ENCODE data around the gene STON2. TPM values are rescaled to one million over a fixed set of nuclear protein-coding genes. Genes with fewer than 3 reads are reported as not detected.

The STON2 gene
- polyA plus RNA-seq, 3 donors from 2014 or later = 0.16 TPM; not detected in 2

GRCh38 chr14:81329640-81330381, 70.3 kb downstream of the STON2 start:
- Mint-ChIP-seq H3K4me3 (no peak overlapping the region), H3K36me3 (no peaks in the 10 kb centered on the region), H3K4me1 (no peaks in the 10 kb centered on the region), H3K27me3 (ENCODE audit: low read depth in 3 of 3) (peaks cover 0 to 3% (median 0%) of the 10 kb centered on the region in 3 donors), H3K9me3 (no peaks in the 10 kb centered on the region), H3K27ac (no peak overlapping the region)
- no peak for DNase-seq

- no peaks in the 10 kb centered on the region for H3K4me1 Mint-ChIP-seq
- no peaks in the 10 kb centered on the region for H3K36me3 Mint-ChIP-seq
Observed at GRCh38 chr14:81326451-81326850, 73.7 kb downstream of the STON2 start.

GRCh38 chr14:81324011-81324410, 76.1 kb downstream of the STON2 start:
- Mint-ChIP-seq H3K9me3 (no peaks in the 10 kb centered on the region), H3K36me3 (no peaks in the 10 kb centered on the region), H3K27ac (no peak overlapping the region), H3K27me3 (ENCODE audit: low read depth in 3 of 3) (peaks cover 0 to 2% (median 0%) of the 10 kb centered on the region in 3 donors), H3K4me1 (no peaks in the 10 kb centered on the region), H3K4me3 (no peak overlapping the region)
- no peak for DNase-seq

More at GRCh38 chr14:81326451-81326850, 73.7 kb downstream of the STON2 start:
- Mint-ChIP-seq H3K4me3 (no peak overlapping the region), H3K9me3 (no peaks in the 10 kb centered on the region), H3K27me3 (ENCODE audit: low read depth in 3 of 3) (peaks cover 0 to 2% (median 2%) of the 10 kb centered on the region in 3 donors), H3K27ac (no peak overlapping the region)
- no peak for DNase-seq

- peaks cover 0 to 2% (median 0%) of the 10 kb centered on the region in 3 donors for H3K27me3 Mint-ChIP-seq (ENCODE audit: low read depth in 3 of 3)
- H3K4me3 Mint-ChIP-seq = no peak overlapping the region
- DNase-seq = no peak
- no peaks in the 10 kb centered on the region for H3K9me3 Mint-ChIP-seq
- H3K27ac Mint-ChIP-seq = no peak overlapping the region
- H3K4me1 Mint-ChIP-seq = no peaks in the 10 kb centered on the region
- H3K36me3 Mint-ChIP-seq = no peaks in the 10 kb centered on the region
Observed at GRCh38 chr14:81323093-81323492, 77.0 kb downstream of the STON2 start.

- Mint-ChIP-seq H3K27ac (no peak overlapping the region), H3K27me3 (ENCODE audit: low read depth in 3 of 3) (peaks cover 0 to 2% (median 0%) of the 10 kb centered on the region in 3 donors), H3K9me3 (no peaks in the 10 kb centered on the region), H3K36me3 (no peaks in the 10 kb centered on the region), H3K4me3 (no peak overlapping the region), H3K4me1 (no peaks in the 10 kb centered on the region)
- DNase-seq = no peak
Observed at GRCh38 chr14:81319946-81320345, 80.2 kb downstream of the STON2 start.

GRCh38 chr14:81319314-81319713, 80.8 kb downstream of the STON2 start:
- Mint-ChIP-seq H3K4me3 (no peak overlapping the region), H3K36me3 (no peaks in the 10 kb centered on the region), H3K27ac (no peak overlapping the region), H3K27me3 (ENCODE audit: low read depth in 3 of 3) (peaks cover 0 to 2% (median 0%) of the 10 kb centered on the region in 3 donors), H3K4me1 (no peaks in the 10 kb centered on the region), H3K9me3 (no peaks in the 10 kb centered on the region)
- DNase-seq = no peak

- Mint-ChIP-seq H3K36me3 (no peaks in the 10 kb centered on the region), H3K4me3 (no peak overlapping the region), H3K4me1 (no peaks in the 10 kb centered on the region), H3K27me3 (ENCODE audit: low read depth in 3 of 3) (peaks cover 0 to 4% (median 2%) of the 10 kb centered on the region in 3 donors), H3K9me3 (no peaks in the 10 kb centered on the region), H3K27ac (no peak overlapping the region)
- DNase-seq = no peak
Observed at GRCh38 chr14:81315341-81315740, 84.8 kb downstream of the STON2 start.

GRCh38 chr14:81314443-81315175, 85.5 kb downstream of the STON2 start:
- Mint-ChIP-seq H3K4me3 (no peak overlapping the region), H3K36me3 (no peaks in the 10 kb centered on the region), H3K9me3 (no peaks in the 10 kb centered on the region), H3K27me3 (ENCODE audit: low read depth in 3 of 3) (peaks cover 0 to 6% (median 2%) of the 10 kb centered on the region in 3 donors), H3K27ac (no peak overlapping the region), H3K4me1 (no peaks in the 10 kb centered on the region)
- no peak for DNase-seq

GRCh38 chr14:81313775-81314429, 86.2 kb downstream of the STON2 start:
- Mint-ChIP-seq H3K9me3 (no peaks in the 10 kb centered on the region), H3K4me3 (no peak overlapping the region), H3K27ac (no peak overlapping the region), H3K36me3 (no peaks in the 10 kb centered on the region), H3K27me3 (ENCODE audit: low read depth in 3 of 3) (peaks cover 0 to 8% (median 2%) of the 10 kb centered on the region in 3 donors), H3K4me1 (no peaks in the 10 kb centered on the region)
- DNase-seq = no peak

- H3K27ac Mint-ChIP-seq = no peak overlapping the region
- H3K4me1 Mint-ChIP-seq = no peaks in the 10 kb centered on the region
- H3K4me3 Mint-ChIP-seq = no peak overlapping the region
- peaks cover 0 to 8% (median 4%) of the 10 kb centered on the region in 3 donors for H3K27me3 Mint-ChIP-seq (ENCODE audit: low read depth in 3 of 3)
- H3K9me3 Mint-ChIP-seq = no peaks in the 10 kb centered on the region
- H3K36me3 Mint-ChIP-seq = no peaks in the 10 kb centered on the region
- DNase-seq = no peak
Observed at GRCh38 chr14:81313200-81313599, 86.9 kb downstream of the STON2 start.

- H3K4me1 Mint-ChIP-seq = no peaks in the 10 kb centered on the region
- H3K27me3 Mint-ChIP-seq (ENCODE audit: low read depth in 3 of 3) = peaks cover 0 to 8% (median 4%) of the 10 kb centered on the region in 3 donors
- no peak overlapping the region for H3K27ac Mint-ChIP-seq
- no peak overlapping the region for H3K4me3 Mint-ChIP-seq
- no peaks in the 10 kb centered on the region for H3K9me3 Mint-ChIP-seq
- H3K36me3 Mint-ChIP-seq = no peaks in the 10 kb centered on the region
- DNase-seq = no peak
Observed at GRCh38 chr14:81312289-81312876, 87.7 kb downstream of the STON2 start.

GRCh38 chr14:81311778-81312177, 88.3 kb downstream of the STON2 start:
- Mint-ChIP-seq H3K9me3 (no peaks in the 10 kb centered on the region), H3K27ac (no peak overlapping the region), H3K36me3 (no peaks in the 10 kb centered on the region), H3K27me3 (ENCODE audit: low read depth in 3 of 3) (peaks cover 0 to 8% (median 4%) of the 10 kb centered on the region in 3 donors), H3K4me1 (no peaks in the 10 kb centered on the region), H3K4me3 (no peak overlapping the region)
- DNase-seq = no peak

GRCh38 chr14:81311141-81311540, 89.0 kb downstream of the STON2 start:
- Mint-ChIP-seq H3K9me3 (no peaks in the 10 kb centered on the region), H3K27ac (no peak overlapping the region), H3K4me3 (no peak overlapping the region), H3K36me3 (no peaks in the 10 kb centered on the region), H3K4me1 (no peaks in the 10 kb centered on the region), H3K27me3 (ENCODE audit: low read depth in 3 of 3) (peaks cover 0 to 8% (median 4%) of the 10 kb centered on the region in 3 donors)
- DNase-seq = no peak

GRCh38 chr14:81310606-81311005, 89.5 kb downstream of the STON2 start:
- Mint-ChIP-seq H3K27me3 (ENCODE audit: low read depth in 3 of 3) (peaks cover 1 to 8% (median 4%) of the 10 kb centered on the region in 3 donors), H3K36me3 (no peaks in the 10 kb centered on the region), H3K4me1 (no peaks in the 10 kb centered on the region), H3K9me3 (no peaks in the 10 kb centered on the region), H3K27ac (no peak overlapping the region), H3K4me3 (no peak overlapping the region)
- no peak for DNase-seq

Measured in immature natural killer cell (primary cell).